TTC549 (cell line): Measurements from ENCODE around the gene PCDHGC4.

ENCODE experiments used
- FAIRE-seq: peaks from 2 replicates; lab custom pipeline; 2012; peaks lifted over from hg19 to GRCh38; lab: Jason Lieb, UNC

PCDHGC4 gene

DNA sequence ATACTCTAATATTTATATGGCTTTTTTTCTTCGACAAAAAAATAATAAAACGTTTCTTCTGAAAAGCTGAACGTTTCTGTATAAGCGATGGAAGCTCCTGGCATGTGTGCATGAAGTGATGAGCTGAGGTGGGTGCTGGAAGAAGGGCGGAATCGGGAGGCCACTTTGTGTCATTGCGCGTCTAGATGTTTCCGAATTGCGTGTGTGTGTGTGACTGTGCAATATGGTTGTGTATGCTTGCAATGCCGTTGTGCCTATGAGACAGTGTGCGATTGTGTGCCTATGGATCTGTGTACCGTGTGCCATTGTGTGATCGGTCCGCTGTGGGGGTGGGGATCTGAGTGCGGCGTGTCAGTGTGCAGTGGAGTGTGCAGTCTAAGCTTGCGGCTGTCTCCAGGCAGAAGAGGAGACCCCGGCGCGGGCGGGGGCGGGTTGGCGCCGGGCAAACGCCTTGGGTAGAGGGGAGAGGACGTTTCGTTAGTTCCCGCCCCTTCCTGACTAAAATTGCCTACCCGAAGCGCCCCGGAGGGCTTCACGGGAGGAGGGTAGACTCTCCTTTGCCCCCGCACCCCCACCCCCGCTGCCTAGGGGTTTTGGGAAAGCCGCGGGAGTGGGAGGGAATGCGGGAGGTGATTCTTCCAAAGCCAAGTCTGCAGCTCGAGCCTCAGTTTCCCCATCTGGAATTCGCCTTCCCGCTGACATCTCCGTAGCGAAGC lies 28.2 kb downstream of the PCDHGC4 start:
- FAIRE-seq: no peak

DNA sequence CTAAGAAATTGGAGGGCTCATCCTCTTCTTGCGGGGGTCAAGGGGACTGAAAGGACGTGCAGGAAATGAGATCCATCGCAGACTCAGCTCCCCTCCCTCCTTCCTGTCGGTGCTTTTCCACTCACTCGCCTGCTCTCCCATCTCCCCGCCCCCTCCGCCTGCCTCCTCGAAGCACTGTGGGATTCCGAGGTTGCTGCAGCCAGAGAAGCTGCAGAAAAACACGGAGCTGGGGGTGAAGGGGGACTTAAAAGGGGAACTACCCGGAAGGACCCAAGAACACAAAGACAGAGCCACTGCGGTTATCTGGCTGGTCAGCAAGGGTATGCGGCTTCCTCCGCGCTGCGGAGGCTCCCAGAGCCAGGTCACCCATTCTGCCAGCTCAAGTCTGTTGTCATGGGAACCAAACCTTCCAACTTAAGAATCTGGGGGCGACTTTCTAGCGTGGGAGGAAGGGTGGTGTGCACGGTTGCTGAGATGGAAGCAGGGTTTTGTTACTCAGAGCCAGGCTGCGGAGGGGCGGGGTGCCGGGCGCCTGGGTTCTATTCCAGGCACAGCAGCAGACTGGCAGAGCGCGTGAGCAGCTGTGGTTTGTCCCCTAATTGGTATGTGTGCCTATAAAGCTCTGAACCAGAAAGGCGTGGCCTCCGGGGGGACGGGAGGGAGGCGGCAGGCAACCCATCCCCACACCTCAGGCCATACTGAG lies 28.9 kb downstream of the PCDHGC4 start:
- no peak for FAIRE-seq

DNA sequence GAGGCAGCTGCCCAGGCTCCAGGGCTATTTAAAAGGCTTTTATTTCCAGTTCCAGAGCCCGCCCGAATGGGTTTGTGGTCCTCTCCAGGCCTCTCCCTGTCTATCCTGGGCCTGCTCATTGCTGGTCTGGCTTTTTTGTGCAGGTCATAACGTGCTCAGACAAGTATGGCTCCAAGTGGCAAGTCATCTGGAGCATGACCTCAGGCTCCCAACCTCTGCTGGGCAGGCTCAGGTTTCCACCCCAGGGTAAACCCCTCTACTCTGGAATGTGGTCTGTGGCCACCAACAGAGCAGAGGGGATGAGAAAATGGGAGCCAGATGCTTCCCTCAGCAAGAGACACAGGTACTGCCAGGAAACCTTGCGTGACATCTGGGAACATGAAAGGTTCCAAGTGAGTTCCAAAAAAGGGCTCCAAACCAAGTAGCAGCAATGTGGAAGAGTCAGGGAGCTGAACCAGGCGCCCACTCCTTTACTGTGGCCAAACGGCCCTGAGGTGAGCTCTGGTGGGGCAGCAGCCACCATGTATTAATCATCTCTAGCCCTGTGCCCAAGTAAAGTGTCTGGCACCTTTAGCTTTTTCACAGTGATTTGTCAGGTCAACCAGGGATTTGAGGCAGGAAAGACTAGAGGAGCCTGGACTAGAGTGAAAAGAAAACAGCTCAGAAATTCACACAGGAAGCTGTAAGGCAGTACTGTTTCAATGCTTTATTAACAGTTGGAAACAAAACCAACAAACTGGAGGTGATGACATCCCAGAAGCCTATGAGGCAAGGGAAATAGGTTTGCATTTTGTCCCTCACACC lies 29.7 kb downstream of the PCDHGC4 start:
- FAIRE-seq: no peak

DNA sequence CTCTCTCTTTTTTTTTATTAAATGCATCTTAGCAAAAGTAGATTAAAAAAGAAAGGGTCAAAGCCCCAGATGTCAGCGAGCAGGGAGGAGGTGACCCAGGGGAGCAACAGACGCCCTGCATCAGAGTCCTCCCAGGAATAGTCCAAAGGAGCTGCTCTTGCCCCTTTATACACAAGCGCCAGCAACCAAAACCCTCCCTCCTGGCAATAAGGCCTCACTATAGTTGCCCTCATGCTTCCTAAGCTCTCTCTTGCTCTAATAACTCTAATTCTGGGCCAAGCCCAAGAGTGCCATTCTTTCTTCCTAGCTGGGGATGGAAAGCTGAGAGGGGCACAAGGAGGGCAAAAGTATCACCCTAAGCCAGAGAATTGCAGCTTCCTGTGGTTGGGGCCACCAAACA lies 30.3 kb downstream of the PCDHGC4 start:
- FAIRE-seq: no peak

DNA sequence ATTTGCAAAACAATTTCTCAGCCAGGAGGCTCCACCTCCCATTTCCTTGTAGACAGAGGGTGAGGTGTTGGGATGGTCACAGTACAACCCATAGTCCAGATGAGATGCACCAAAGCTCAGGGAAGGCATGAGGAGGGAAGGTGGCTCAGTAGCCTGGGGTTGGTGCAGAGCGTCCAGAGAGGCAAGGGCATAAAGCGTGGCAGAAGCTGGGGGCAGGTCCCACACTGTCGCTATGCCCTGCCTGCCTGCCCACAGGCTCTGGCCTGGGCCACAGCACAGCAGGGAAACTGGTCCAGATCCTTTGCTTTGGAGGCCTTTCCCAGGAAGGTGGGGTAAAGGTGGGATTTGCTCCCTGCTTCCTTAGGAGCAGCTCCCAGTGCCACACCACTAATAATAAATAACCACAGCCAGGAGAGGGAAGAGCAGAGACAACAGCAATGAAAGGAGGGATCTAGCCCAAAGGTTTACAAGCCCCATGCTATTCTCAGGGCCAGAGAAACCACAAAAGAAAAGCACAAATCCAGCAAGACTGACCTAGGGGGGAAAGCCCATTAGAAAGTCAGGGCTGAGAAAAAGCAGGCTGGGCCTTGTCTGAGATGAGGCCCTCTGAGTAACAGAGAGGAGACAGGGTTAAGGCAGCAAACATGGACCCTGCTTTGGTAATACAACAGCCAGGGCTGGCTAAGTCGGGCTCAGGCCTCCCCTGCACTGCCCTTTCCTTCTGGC lies 31.3 kb downstream of the PCDHGC4 start:
- no peak for FAIRE-seq

DNA sequence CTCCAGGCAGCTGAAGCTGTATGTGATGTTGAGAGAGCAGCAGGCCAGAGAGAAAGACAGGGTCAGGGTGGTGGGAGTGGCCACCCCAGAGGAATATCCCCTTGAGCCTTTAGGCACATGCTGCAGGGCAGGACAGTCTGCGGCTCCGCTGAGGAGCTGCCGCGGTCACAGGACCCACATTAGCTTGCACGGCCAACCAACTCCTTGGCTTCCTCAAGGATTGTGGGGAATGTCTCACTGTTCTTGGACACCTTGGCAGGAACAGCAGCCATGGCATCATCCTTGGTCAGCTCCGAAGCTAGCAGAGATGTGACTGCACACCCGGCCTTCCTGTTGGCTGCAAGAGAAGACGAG lies 31.8 kb downstream of the PCDHGC4 start:
- no peak for FAIRE-seq

DNA sequence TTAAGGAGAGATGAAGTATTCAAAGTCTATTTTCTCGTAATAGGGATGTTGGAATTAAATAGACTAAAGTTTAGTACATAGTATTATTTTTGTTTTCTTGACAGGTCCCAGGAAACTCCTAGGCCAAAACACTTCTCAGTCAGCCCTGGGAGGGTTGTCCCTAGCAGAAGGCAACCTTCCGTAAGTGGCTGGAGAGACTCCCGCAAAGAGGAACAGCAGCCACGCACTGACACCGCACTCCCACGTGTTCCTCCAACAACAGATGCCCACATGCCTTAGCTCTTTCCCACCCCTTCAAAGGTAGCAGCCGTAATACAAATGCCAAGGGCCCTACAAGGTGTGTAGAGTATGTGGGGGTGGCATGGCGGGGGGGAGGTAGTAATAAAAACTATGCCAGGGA lies 32.5 kb downstream of the PCDHGC4 start:
- no peak for FAIRE-seq

DNA sequence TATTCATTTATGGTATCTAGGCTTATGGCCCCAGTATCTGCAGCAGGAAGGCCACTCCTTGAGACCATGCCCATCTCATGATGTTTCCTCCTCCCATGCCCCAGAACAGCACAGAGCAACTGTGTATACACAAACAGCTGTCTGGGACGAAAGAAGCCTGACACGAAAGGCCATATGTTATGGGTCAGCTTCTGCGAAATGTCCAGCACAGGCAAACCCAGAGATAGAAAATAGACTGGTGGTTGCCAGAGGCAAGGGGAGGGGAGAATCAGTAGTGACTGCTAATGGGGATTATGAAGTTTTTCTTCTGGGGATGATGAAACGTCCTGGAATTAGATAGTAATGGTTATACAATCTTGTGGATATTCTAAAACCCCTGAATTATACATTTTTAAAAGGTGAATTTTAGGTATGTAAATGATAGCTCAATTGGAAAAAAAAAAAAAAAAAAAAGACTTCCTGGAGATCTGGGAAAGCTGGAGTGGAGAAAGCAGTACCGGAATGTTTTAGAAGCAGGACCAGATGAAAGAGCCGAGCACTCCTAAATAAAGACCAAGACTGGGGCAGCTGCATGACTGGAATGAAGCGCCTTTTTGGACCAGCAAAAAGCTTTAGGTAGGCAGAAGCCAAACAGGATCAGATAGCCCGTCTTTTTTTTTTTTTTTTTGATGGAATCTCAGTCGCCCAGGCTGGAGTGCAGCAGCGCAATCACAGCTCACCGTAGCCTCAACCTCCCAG lies 33.2 kb downstream of the PCDHGC4 start:
- FAIRE-seq: no peak

DNA sequence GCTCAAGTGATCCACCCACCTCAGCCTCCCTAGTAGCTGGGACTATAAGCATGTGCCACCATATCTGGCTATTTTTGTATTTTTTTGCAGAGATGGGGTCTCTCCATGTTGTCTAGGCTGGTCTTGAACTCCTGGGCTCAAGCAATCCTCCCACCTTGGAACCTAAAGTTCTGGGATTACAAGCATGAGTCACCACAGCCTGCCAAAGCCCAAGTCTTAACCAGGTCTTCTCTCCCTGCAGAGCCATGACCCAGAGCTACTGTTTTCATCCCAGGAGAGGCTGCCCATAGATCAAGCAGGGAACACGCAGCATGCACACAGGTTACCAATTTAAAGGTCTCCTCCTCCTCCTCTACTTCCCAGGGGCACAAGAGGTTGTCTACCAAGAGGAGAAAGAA lies 33.8 kb downstream of the PCDHGC4 start:
- FAIRE-seq: no peak

DNA sequence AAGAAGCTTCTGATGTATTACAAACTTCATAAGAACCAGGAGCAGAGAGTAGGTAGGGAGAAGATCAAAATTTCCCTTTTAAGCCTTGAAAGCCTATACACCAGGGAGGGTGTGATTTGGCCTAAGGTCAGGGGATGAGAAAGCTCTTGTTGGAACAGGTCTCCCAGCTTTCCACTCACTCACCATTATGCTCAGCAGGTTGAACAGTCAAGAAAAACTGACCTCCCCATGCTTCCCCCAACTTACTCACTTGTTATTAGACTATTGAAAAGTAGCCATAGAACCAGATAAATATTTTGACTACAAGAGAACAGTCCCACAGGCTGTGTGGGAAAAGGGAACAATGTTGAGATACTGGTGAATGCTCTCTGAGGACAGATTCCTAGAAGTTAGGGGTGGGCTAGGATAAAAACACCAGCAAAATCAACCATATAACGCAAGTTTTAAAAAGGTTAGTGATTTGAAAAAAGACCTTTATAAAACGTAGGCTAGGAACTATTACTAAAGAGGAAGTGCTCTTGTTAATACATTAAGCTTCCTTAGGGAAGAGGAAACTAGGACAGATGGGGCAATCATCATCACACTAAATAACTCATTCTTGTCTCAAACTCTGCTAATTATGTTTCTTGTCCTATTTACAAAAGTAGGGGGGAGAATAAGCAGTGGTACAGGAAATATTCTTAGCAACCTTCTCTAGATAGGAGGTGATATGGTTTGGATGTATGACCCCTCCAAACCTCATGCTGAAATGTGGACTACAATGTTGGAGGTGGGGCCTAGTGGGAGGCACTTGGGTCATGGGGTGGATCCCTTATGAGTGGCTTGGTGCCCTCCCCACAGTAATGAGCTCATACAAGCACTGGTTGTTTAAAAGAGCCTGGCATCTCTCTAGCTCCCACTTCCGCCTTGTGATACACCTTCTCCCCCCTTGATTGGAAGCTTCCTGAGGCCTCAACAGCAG lies 35.1 kb downstream of the PCDHGC4 start:
- no peak for FAIRE-seq

DNA sequence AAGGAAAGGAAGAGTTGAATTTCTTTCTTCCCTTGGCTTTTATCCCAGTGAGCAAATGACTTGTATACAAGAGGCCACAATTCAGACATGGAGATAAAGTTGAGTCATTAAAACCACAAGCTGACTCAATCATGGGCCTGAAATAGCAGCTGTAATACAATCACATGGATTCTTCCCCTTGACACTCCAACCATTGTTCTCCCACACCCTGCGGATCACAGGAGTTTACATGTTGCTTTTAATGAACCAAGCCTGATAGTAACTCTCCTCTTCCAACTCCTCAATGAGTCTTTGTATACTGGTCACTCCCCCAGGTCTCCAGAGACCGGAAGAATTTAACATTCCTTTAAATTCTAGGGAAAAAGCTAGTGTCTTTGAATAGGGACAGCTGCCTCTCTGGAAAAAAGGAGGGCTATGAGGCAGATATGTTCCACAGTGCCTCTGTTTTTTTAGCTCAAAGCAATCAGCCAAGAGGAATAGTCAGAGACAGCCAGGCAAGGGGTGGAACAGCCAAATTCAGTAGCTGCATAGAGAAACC lies 36.5 kb downstream of the PCDHGC4 start:
- no peak for FAIRE-seq

DNA sequence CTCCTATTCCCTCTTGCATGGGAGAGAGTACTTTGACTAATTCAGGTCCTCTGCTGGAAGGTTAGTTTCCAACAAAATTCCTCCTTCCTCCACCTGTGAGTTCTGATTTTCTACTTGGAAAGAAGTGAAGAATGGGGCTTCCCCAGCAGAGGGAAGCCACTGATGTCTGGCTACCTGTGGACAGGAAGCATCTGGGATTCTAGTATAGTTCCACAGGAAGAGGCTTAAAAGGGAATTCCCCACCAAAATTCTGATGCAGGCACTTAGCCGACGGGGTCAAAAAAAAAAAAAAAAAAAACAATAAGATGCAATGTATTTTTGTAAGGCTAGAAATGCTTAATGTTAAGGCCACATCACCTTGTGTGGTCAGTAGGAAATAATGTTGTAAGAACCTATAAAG lies 37.5 kb downstream of the PCDHGC4 start:
- FAIRE-seq: no peak

DNA sequence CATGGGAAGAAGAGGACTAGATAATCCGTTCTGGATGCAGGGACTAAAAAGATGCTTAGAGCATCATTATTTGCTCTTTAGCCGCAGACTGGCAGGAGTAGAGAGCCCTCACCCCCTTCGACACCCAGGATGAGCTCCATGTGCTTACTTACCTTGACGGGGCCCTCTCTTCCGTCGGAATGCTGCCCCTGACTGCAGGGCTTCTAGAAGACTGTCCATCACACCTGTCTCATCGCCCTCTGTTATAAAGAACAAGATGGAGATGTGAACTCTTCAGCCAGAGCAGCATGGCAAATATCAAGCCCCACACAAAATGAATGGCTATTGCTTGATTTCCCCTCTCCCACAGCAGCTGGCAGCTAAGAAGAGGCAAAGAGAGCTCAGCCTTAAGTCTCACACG lies 39.2 kb downstream of the PCDHGC4 start:
- FAIRE-seq: no peak

DNA sequence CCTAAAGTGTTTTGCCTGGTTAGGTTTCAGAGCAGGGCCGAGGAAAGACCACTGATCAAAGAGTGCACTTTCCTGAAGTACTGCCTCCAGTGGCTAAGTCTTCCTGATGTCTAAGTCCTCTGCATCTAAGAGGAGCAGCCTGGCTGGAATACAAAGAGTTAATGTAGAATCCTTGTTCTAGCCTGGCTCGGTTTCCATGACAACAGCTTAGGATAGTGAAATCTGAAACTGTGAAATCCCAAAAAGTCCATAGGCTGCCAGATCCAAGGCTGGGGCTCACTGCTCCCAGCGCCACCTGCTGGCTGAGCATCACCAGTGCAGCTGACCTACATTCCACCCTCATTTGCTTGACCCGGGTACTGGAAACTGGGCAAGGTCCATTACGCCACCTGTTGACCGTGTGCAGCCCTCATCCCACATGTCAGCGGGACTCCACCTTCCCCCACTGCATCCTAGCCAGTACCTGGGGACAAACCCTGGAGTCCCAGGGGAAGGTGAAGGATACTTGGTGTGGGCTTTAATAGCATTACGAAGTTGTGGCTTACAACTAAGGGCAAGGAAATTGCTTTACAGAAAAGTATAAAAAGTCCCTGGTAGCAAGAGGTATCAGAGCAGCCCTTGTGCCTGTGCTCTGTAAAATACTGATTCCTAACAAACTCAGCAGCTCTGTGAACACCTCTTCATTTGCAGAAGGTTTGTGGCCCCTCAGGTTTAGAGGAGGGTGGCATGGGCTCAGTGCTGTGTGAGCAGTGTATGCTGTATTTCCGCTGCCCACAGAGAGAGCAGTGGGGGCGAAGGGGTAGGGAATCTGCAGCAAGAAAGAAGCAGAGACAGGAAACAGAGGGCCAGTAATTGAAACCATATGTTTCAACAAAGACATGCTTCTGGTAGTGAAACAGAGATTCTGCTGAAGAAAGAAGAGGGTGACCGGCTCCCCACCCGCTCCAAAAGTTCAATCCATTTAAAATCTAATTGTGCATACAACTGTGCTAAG lies 40.1 kb downstream of the PCDHGC4 start:
- peak; percentile 91 for FAIRE-seq

DNA sequence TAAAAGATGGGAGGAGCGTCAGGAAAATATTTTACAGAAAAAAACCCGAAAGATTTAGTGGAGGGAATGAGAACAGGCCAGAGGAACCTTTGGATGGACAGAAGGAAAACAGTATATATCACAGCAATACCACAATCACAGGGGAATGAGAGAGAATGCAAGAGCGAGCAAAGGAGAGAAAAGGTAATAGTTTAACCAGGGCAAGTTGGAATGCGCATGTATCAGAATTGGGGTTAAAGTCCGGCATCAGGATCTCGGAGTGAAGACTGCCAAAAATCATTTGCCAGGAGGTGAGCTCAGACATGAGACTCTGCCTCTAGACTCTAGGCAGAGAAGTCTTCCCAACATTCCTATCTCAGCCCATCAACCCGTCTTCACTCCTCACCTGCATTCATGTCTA lies 40.8 kb downstream of the PCDHGC4 start:
- no peak for FAIRE-seq

DNA sequence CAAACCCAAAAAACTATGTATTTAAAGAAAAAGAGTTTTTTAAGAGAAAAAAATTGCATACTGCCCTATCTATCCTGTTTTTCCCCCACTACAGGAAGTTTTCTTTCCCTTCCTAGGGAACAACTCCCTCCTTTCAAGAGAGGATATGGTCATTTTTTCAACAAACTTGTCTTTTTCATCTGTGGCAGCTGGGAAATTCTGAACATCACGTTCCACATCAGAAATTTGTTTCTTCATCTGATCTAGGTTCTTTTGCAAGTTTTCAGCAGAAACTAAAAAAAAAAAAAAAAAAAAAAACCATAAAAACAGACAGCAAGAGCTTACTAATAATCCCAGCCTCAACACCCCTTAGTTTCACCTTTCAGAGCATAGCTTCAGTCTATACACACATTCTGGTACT lies 42.6 kb downstream of the PCDHGC4 start:
- no peak for FAIRE-seq

DNA sequence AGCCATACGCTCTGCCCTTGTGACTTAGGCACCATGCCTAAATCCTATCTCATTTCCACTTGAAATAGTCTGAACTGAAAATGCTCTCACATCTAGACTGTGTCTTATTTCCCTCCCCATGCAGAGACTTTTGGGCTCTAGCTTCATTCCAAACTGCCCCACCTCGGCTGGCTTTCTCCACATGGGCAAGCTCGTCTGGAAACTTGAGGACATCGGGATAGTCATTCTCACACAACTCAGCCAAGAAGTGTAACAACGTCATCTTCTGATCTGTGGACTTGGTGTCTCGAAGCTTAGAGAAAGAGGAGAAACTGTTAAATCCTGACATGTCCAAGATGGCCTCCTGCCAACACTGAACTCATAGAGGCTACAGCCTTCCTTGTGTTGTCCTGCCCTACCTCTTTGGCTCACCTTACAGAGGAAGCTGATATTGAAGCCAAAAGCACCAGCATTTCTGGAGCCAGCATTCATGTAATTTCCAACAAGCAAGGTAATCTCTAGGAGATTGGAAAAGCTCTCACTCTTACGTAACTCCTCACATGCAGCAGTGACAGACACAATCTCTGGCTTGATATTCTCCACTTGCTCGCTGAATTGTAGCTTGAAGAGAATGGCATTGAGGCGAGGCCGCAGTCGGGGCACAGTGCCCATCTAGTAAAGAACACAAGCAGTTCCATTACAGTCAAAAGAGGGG lies 43.6 kb downstream of the PCDHGC4 start:
- FAIRE-seq: no peak

DNA sequence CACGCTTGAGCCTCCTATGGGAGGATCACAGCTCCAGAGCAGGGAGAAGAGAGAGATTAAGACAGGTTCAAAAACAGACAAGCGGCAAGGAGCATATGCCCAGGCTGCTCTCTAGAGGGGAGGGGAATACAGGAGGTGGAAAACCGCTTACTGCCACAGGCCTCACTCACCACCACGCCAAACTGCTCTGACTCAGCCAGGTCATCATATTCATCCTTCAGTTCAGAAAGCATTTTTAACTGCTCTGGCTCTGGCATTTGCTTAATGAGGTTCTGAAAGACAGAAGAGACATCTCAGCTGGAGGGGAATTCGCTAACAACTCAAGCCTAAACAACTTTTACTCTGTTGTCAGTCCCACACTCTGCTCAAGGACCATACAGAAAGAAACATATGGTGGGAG lies 44.2 kb downstream of the PCDHGC4 start:
- FAIRE-seq: no peak

DNA sequence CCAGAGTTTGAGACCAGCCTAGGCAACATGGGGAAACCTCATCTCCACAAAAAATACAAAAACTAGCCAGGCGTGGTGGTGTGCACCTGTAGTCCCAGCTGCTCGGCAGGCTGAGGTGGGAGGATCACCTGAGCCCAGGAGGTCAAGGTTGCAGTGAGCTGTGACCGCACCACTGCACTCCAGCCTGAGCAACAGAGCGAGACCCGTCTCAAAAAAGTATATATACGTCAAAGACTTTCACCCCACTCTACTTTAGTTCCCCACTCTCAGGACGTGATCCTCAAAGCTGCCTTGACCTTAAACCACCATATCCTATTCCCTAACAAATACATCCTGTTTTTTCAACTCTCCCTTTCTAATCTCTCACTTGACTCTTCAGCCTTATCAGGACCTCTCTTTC lies 45.0 kb downstream of the PCDHGC4 start:
- FAIRE-seq: no peak
